Thyroid gland (tissue), 4 donors: ENCODE data around the gene OR10A7. TPM values are rescaled to one million over a fixed set of nuclear protein-coding genes. Genes with fewer than 3 reads are reported as not detected.

Experiments
- DNase-seq, 2 donors: peaks; one replicate each; pipeline ENCODE4 v3.0.0-alpha.2; 2019
- H3K27ac ChIP-seq, 3 donors: fragments of 200-600 bp; sonication (generic); 1 replicate in 2 of 3; 2 replicates in 1 of 3; pipeline ENCODE4 v1.5.1; 2016 to 2019; ENCODE audit warnings: mild to moderate bottlenecking in 1 of 3, moderate library complexity in 1 of 3
- H3K27me3 ChIP-seq: fragments of 200-600 bp; sonication (generic); one replicate; pipeline ENCODE4 v1.5.1; 2019
- H3K36me3 ChIP-seq, 2 donors: fragments of 200-600 bp; sonication (generic); one replicate each; pipeline ENCODE4 v1.5.1; 2016 to 2019
- H3K4me1 ChIP-seq, 2 donors: fragments of 200-600 bp; sonication (generic); one replicate each; pipeline ENCODE4 v1.5.1; 2017 to 2019
- H3K4me3 ChIP-seq, 3 donors: fragments of 200-600 bp; sonication (generic); replicated peaks in 1 of 3; 1 replicate in 2 of 3; 2 replicates in 1 of 3; pipeline ENCODE4 v1.5.1; 2016; ENCODE audit warnings: mild to moderate bottlenecking in 1 of 3
- H3K9me3 ChIP-seq: fragments of 200-600 bp; sonication (generic); one replicate; pipeline ENCODE4 v1.5.1; 2017
- CTCF ChIP-seq, 6 experiments: fragments of 200-600 bp in 3 of 6; fragments of 450-650 bp in 3 of 6; sonication (generic) in 3 of 6; IDR thresholded peaks; one replicate each; pipeline ENCODE4 v1.5.1; 2016 to 2019; ENCODE audit warnings: antibody characterized with exemption in 6 of 6, mild to moderate bottlenecking in 2 of 6, inconsistent platforms in 1 of 6, moderate library complexity in 1 of 6
- POLR2A ChIP-seq, 2 donors: fragments of 450-650 bp; IDR thresholded peaks; one replicate each; pipeline ENCODE4 v1.6.1; 2017; ENCODE audit warnings: antibody characterized with exemption in 2 of 2, mild to moderate bottlenecking in 2 of 2, moderate library complexity in 1 of 2
- WGBS, 2 donors: methylation state at CpG; one replicate each; pipeline ENCODE4 v1.1.5; 2017; 5-methylcytosine and 5-hydroxymethylcytosine counted together
- intact Hi-C: fragments of 100-400 bp; cut with DNase I; formaldehyde crosslinking; loops from one replicate; pipeline ENCODE4 v1.15.1; 2023
- total RNA-seq, 4 donors: library from RNA; depleted of rRNA; stranded (reverse); fragments of >200 nt; gene quantifications; one replicate each; pipeline ENCODE4 v1.2.3, GENCODE V29; 2016

The OR10A7 gene
- total RNA-seq, 4 donors from 2014 or later: not detected

- H3K27me3 ChIP-seq: no peaks in the 10 kb centered on the region
- no peak for DNase-seq
- no peaks in the 10 kb centered on the region for H3K4me1 ChIP-seq
- no peaks in the 10 kb centered on the region for H3K9me3 ChIP-seq
- H3K27ac ChIP-seq: no peak overlapping the region
- no peaks in the 10 kb centered on the region for H3K36me3 ChIP-seq
- H3K4me3 ChIP-seq: no peak overlapping the region
- intact Hi-C loops: no loop called here
- no peak for TF ChIP-seq POLR2A (IDR thresholded peaks at IDR 0.05)
- no peak for TF ChIP-seq CTCF (IDR thresholded peaks at IDR 0.05)
- WGBS, 2 donors: 5 to 8% methylated on average over 2 of the region's 2 CpGs
These were observed 32.3 kb upstream of the OR10A7 start for GRCh38 chr12:55188573-55188972.

GRCh38 chr12:55188974-55189556 lies 31.8 kb upstream of the OR10A7 start:
- TF ChIP-seq POLR2A (IDR thresholded peaks at IDR 0.05) (no peak), CTCF (IDR thresholded peaks at IDR 0.05) (peak; percentile 20 to 73 (median 64))
- Histone ChIP-seq H3K36me3 (no peaks in the 10 kb centered on the region), H3K4me1 (no peaks in the 10 kb centered on the region), H3K9me3 (no peaks in the 10 kb centered on the region), H3K27ac (no peak overlapping the region), H3K4me3 (no peak overlapping the region), H3K27me3 (no peaks in the 10 kb centered on the region)
- intact Hi-C loops: no loop called here
- WGBS, 2 donors: 0 to 1% methylated on average over 4 of the region's 4 CpGs
- peak in 1 of 2 donors; percentile 10 for DNase-seq

GRCh38 chr12:55194382-55194781 lies 26.4 kb upstream of the OR10A7 start:
- intact Hi-C loops: loop anchor here (5.0 kb wide), 1 partner anchor 423 kb away; no protein-coding TSS in a partner anchor
- no peak overlapping the region for H3K4me3 ChIP-seq
- H3K36me3 ChIP-seq: no peaks in the 10 kb centered on the region
- no peak for DNase-seq
- WGBS, 2 donors: 88 to 95% methylated on average over 3 of the region's 3 CpGs
- no peak overlapping the region for H3K27ac ChIP-seq
- no peaks in the 10 kb centered on the region for H3K27me3 ChIP-seq
- no peaks in the 10 kb centered on the region for H3K9me3 ChIP-seq
- TF ChIP-seq POLR2A (IDR thresholded peaks at IDR 0.05) (no peak), CTCF (IDR thresholded peaks at IDR 0.05) (no peak)
- H3K4me1 ChIP-seq: no peaks in the 10 kb centered on the region

GRCh38 chr12:55226523-55226922 lies 5.7 kb downstream of the OR10A7 start:
- Histone ChIP-seq H3K27me3 (no peaks in the 10 kb centered on the region), H3K4me1 (no peaks in the 10 kb centered on the region), H3K4me3 (no peak overlapping the region), H3K9me3 (no peaks in the 10 kb centered on the region), H3K36me3 (no peaks in the 10 kb centered on the region), H3K27ac (no peak overlapping the region)
- intact Hi-C loops: no loop called here
- WGBS, 2 donors: 41 to 76% methylated on average over 1 of the region's 1 CpG
- TF ChIP-seq POLR2A (IDR thresholded peaks at IDR 0.05) (no peak), CTCF (IDR thresholded peaks at IDR 0.05) (no peak)
- DNase-seq: no peak

GRCh38 chr12:55227643-55228042 lies 6.8 kb downstream of the OR10A7 start:
- Histone ChIP-seq H3K27ac (no peak overlapping the region), H3K9me3 (no peaks in the 10 kb centered on the region), H3K36me3 (no peaks in the 10 kb centered on the region), H3K4me1 (no peaks in the 10 kb centered on the region), H3K27me3 (no peaks in the 10 kb centered on the region), H3K4me3 (no peak overlapping the region)
- WGBS, 2 donors: 39 to 59% methylated on average over 3 of the region's 3 CpGs
- DNase-seq: no peak
- intact Hi-C loops: no loop called here
- TF ChIP-seq POLR2A (IDR thresholded peaks at IDR 0.05): no peak
- no peak for TF ChIP-seq CTCF (IDR thresholded peaks at IDR 0.05)
